Body of pancreas (tissue), 4 donors: Measurements from ENCODE around the gene NUP214. TPM values are rescaled to one million over a fixed set of nuclear protein-coding genes. Genes with fewer than 3 reads are reported as not detected.
"Not testable (repeated sequence)": the region's sequence is repeated elsewhere in the genome, so short reads cannot be mapped to it uniquely, and the experiment has no call there.

Experiments used
- ATAC-seq: fragments of 150-250 bp; one replicate; pipeline ENCODE4 v1.9.1; 2016
- DNase-seq, 4 donors: peaks; one replicate each; pipeline ENCODE4 v3.0.0-alpha.2; 2019
- H3K27ac ChIP-seq, 4 donors: fragments of 200-600 bp; sonication (generic); 1 replicate in 3 of 4; 2 replicates in 1 of 4; pipeline versions ENCODE4 v1.5.1 to v1.6.1; 2016 to 2019; ENCODE audit warnings: mild to moderate bottlenecking in 1 of 4, mixed read lengths in 1 of 4, moderate library complexity in 1 of 4
- H3K27me3 ChIP-seq, 2 donors: fragments of 200-600 bp; sonication (generic); one replicate each; pipeline ENCODE4 v1.6.0; 2016; ENCODE audit warnings: mild to moderate bottlenecking in 1 of 2
- H3K36me3 ChIP-seq, 2 donors: fragments of 200-600 bp; sonication (generic); replicated peaks in 1 of 2; 2 replicates each; pipeline ENCODE4 v1.5.1; 2016; ENCODE audit warnings: low read depth in 2 of 2; ENCODE audit not compliant: insufficient read depth in 1 of 2
- H3K4me1 ChIP-seq: fragments of 200-600 bp; sonication (generic); one replicate; pipeline ENCODE4 v1.6.0; 2016
- H3K4me3 ChIP-seq, 2 donors: fragments of 200-600 bp; sonication (generic); 1 replicate in 1 of 2; 2 replicates in 1 of 2; pipeline ENCODE4 v1.5.1; 2016 to 2019
- H3K9me3 ChIP-seq, 3 donors: fragments of 200-600 bp; sonication (generic); 1 replicate in 2 of 3; 2 replicates in 1 of 3; pipeline ENCODE4 v1.5.1; 2016
- POLR2A ChIP-seq, 3 donors: fragments of 450-650 bp; IDR thresholded peaks; one replicate each; pipeline ENCODE4 v1.6.1; 2016; ENCODE audit warnings: antibody characterized with exemption in 3 of 3, mild to moderate bottlenecking in 2 of 3
- WGBS, 2 donors: methylation state at CpG; one replicate each; pipeline ENCODE4 v1.1.5; 2017; 5-methylcytosine and 5-hydroxymethylcytosine counted together
- intact Hi-C: fragments of 100-400 bp; cut with DNase I; formaldehyde crosslinking; loops from one replicate; pipeline ENCODE4 v1.15.1; 2023
- total RNA-seq, 2 donors: library from RNA; depleted of rRNA; stranded (reverse); fragments of >200 nt; gene quantifications; one replicate each; pipeline ENCODE4 v1.1.0, GENCODE V29; 2016
- TF ChIP-seq, protein P1 (sequence below), 7 experiments: fragments of 450-650 bp in 4 of 7; fragments of 200-600 bp in 3 of 7; sonication (generic) in 3 of 7; IDR thresholded peaks; one replicate each; pipeline ENCODE4 v1.5.1; 2016 to 2019; ENCODE audit warnings: antibody characterized with exemption in 7 of 7

NUP214 gene
- total RNA-seq, 2 donors from 2014 or later: 24.7 to 29.6 TPM

DNA sequence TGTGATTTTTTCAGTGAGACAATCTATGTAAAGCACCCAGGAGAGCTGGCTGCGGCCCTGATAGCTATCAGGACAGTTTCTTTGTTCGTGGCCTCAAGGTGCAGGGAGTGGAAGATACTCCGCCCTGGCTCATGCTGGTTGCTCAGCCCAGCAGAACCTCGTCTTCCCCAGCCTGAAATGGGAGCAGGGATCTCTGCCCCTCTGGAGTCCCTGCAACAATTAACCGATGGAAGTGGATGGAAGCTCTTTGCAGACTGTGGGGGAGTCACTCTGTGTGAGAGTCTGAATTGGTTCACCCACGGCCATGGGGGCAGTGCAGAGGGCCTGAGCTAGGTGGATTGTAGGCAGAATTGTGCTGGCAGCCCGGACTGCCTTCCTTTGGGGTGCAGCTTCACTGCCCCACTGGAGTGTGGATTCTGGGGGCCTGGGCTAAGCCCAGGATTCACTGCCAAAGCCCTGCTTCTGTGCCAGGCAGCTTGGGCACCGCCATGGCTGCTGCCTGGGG, 26.2 kb upstream of the NUP214 start:
- H3K9me3 ChIP-seq: no peaks in the 10 kb centered on the region
- H3K4me3 ChIP-seq: no peak overlapping the region
- WGBS, 2 donors: 83 to 84% methylated on average over 5 to 8 of the region's 8 CpGs
- H3K27ac ChIP-seq: no peak overlapping the region
- H3K27me3 ChIP-seq: no peaks in the 10 kb centered on the region
- DNase-seq: no peak
- TF ChIP-seq, protein P1, sequence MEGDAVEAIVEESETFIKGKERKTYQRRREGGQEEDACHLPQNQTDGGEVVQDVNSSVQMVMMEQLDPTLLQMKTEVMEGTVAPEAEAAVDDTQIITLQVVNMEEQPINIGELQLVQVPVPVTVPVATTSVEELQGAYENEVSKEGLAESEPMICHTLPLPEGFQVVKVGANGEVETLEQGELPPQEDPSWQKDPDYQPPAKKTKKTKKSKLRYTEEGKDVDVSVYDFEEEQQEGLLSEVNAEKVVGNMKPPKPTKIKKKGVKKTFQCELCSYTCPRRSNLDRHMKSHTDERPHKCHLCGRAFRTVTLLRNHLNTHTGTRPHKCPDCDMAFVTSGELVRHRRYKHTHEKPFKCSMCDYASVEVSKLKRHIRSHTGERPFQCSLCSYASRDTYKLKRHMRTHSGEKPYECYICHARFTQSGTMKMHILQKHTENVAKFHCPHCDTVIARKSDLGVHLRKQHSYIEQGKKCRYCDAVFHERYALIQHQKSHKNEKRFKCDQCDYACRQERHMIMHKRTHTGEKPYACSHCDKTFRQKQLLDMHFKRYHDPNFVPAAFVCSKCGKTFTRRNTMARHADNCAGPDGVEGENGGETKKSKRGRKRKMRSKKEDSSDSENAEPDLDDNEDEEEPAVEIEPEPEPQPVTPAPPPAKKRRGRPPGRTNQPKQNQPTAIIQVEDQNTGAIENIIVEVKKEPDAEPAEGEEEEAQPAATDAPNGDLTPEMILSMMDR (IDR thresholded peaks at IDR 0.05): no peak
- H3K4me1 ChIP-seq: peaks cover 14% of the 10 kb centered on the region
- no peak for ATAC-seq
- H3K36me3 ChIP-seq: no peaks in the 10 kb centered on the region
- intact Hi-C loops: no loop called here

DNA sequence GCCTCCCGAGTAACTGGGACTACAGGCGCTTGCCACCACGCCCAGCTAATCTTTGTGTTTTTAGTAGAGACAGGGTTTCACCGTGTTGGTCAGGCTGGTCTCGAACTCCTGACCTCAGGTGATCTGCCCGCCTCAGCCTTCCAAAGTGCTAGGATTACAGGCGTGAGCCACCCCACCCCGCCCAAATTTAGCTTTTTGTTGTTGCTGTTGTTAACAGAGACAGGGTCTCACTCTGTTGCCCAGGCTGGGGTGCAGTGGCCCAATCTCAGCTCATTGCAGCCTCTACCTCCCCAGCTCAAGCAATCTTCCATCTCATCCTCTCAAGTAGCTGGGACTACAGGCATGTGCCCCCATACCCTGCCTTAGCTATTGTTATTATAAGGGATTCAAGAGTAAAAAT, 25.5 kb upstream of the NUP214 start:
- intact Hi-C loops, H3K4me3 ChIP-seq, DNase-seq, H3K36me3 ChIP-seq, H3K27me3 ChIP-seq, ATAC-seq, H3K9me3 ChIP-seq, H3K27ac ChIP-seq: not testable (repeated sequence)
- 96 to 100% methylated on average over 3 to 8 of the region's 8 CpGs for WGBS, 2 donors
- H3K4me1 ChIP-seq: peaks cover 14% of the 10 kb centered on the region

DNA sequence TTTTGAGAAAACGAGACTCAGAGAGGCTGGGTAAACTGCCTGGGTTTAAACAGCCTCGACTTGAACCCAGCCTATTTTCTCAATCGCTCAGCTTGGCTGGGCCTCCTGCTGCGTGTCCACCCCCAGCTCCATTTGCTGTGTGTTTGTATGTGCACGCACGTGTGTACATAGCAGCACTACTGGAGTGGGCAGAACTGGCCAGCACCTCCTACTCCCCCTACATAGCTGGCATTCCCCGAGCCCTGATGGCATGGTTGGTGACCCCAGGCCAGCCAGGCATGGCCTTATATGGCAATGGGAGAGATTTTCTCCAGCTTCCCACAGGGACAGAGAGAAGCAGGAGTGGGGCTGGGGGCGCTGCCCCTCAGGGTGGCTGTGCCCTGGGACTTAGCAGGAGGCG, 24.9 kb upstream of the NUP214 start:
- intact Hi-C loops: no loop called here
- Histone ChIP-seq H3K27me3 (no peaks in the 10 kb centered on the region), H3K36me3 (no peaks in the 10 kb centered on the region), H3K9me3 (no peaks in the 10 kb centered on the region), H3K4me3 (no peak overlapping the region), H3K27ac (no peak overlapping the region), H3K4me1 (peaks cover 14% of the 10 kb centered on the region)
- no peak for TF ChIP-seq POLR2A (IDR thresholded peaks at IDR 0.05)
- TF ChIP-seq, protein P1 (IDR thresholded peaks at IDR 0.05): no peak
- 75 to 83% methylated on average over 8 to 9 of the region's 9 CpGs for WGBS, 2 donors
- ATAC-seq: no peak
- no peak for DNase-seq

DNA sequence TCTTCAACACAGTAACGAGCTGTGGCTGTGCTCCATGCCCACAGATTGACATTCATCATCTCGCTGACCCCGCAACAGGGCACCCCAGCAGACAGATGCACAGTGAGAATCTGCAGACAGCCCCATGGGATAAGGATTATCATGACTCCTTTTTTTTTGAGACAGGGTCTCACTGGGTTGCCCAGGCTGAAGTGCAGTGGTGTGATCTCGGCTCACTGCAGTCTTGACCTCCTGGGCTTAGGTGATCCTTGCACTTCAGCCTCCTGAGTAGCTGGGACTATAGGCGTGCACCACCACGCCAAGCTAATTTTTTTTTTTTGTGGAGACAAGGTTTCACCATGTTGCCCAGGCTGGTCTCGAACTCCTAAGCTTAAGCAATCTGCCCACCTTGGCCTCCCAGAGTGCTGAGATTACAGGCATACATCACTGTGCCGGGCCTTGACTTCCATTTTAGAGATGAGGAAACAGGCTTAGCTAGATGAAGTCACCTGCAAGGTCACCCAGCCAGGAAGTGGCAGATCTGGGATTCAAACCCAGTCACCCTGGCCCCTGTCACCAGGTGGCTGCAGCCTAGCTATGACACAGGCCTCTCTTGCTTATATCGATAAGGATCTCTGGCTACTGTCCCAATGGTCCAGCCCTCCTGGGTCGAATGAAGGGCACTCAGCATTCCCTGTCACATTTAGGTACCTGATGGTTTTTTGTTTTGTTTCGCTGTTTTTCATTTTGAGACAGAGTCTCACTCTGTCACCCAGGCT, 24.0 kb upstream of the NUP214 start:
- Histone ChIP-seq H3K27me3 (no peaks in the 10 kb centered on the region), H3K9me3 (no peaks in the 10 kb centered on the region), H3K4me1 (peaks cover 9% of the 10 kb centered on the region), H3K27ac (no peak overlapping the region), H3K36me3 (no peaks in the 10 kb centered on the region), H3K4me3 (no peak overlapping the region)
- no peak for DNase-seq
- intact Hi-C loops: no loop called here
- TF ChIP-seq, protein P1 (IDR thresholded peaks at IDR 0.05): no peak
- WGBS, 2 donors: 87 to 89% methylated on average over 8 to 11 of the region's 11 CpGs
- ATAC-seq: no peak

DNA sequence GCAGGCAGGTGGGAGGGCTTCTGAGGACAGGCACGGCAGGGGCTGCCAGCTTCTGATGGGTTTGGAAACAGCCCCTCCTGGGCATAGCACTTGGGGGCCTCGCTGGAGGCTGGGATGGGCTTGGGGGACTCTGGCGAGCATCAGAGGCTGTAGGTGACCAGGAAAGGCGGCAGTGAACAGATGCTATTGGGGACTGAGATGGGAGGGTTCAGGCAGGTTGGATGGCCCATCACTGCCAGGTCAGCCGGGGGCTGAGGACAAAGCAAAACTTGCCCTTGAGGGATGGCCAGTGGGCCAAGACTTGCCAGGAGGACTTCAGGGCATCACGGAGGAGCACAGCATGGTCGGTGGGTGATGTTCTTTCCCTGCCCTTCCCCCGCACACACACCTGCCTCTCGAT, 22.4 kb upstream of the NUP214 start:
- no peaks in the 10 kb centered on the region for H3K36me3 ChIP-seq
- intact Hi-C loops: no loop called here
- H3K27me3 ChIP-seq: no peaks in the 10 kb centered on the region
- TF ChIP-seq POLR2A (IDR thresholded peaks at IDR 0.05): no peak
- TF ChIP-seq, protein P1 (IDR thresholded peaks at IDR 0.05): no peak
- 76 to 77% methylated on average over 8 to 9 of the region's 9 CpGs for whole genome bisulfite sequencing, 2 donors
- H3K4me3 ChIP-seq: no peak overlapping the region
- H3K27ac ChIP-seq: no peak overlapping the region
- DNase-seq: no peak
- H3K9me3 ChIP-seq: no peaks in the 10 kb centered on the region
- no peak for ATAC-seq
- H3K4me1 ChIP-seq: no peaks in the 10 kb centered on the region
